Measurements from ENCODE around the gene SACS. TPM values are rescaled to one million over a fixed set of nuclear protein-coding genes. Genes with fewer than 3 reads are reported as not detected.

Gene SACS
- total RNA-seq, 1 donor from 2014 or later = 87.9 TPM

DNA sequence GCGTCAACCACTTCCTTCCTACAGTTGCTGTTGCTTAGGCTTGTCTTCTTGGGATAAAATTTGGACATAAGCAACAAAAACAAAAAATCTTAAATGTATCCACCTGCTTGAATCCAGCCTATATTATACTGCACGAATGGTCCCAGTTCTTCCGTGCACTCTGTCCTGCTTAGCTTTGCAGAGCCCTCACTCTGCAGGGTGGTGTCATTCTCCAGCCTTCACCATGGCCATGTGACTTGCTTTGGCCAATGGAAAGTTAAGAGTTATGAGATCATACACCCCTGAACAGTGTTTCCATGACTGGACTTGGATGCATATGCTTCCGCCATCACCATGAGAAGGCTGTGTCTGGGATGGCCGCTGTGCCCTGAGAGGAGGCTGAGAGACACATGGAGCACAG lies 27.4 kb upstream of the SACS start:
- Mint-ChIP-seq H3K36me3 (ENCODE audit: low read depth) (no peaks in the 10 kb centered on the region), H3K9me3 (ENCODE audit: low read depth) (no peaks in the 10 kb centered on the region), H3K4me1 (ENCODE audit: low read depth) (peaks cover 20% of the 10 kb centered on the region), H3K4me3 (ENCODE audit: unreplicated experiment) (no peak overlapping the region), H3K27me3 (ENCODE audit: low read depth) (no peaks in the 10 kb centered on the region), H3K27ac (ENCODE audit: unreplicated experiment) (no peak overlapping the region)
- no peak for DNase-seq (ENCODE audit: low spot score)
- TF ChIP-seq, protein P1, sequence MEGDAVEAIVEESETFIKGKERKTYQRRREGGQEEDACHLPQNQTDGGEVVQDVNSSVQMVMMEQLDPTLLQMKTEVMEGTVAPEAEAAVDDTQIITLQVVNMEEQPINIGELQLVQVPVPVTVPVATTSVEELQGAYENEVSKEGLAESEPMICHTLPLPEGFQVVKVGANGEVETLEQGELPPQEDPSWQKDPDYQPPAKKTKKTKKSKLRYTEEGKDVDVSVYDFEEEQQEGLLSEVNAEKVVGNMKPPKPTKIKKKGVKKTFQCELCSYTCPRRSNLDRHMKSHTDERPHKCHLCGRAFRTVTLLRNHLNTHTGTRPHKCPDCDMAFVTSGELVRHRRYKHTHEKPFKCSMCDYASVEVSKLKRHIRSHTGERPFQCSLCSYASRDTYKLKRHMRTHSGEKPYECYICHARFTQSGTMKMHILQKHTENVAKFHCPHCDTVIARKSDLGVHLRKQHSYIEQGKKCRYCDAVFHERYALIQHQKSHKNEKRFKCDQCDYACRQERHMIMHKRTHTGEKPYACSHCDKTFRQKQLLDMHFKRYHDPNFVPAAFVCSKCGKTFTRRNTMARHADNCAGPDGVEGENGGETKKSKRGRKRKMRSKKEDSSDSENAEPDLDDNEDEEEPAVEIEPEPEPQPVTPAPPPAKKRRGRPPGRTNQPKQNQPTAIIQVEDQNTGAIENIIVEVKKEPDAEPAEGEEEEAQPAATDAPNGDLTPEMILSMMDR (IDR thresholded peaks at IDR 0.05) = no peak

DNA sequence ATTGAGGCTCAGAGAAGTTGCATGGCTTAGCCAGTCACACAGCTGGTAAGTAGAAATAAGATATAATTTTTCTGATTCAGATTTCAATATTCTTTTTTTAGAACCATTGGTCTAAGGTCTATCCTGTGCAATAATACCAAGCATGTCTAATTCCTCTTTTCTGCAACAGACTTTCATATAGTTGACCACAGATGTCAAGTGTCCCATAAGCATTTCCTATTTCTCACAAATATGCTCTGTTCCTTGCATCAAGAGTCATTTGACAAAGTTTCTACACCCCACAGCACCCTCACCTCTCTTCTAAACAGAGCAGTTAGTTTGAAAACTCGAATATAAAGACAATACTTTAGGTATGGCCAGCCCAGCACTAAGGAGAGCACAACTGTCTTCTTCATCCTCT lies 26.8 kb upstream of the SACS start:
- H3K9me3 Mint-ChIP-seq (ENCODE audit: low read depth) = no peaks in the 10 kb centered on the region
- H3K4me1 Mint-ChIP-seq (ENCODE audit: low read depth) = peaks cover 20% of the 10 kb centered on the region
- TF ChIP-seq, protein P1 (IDR thresholded peaks at IDR 0.05) = no peak
- no peaks in the 10 kb centered on the region for H3K27me3 Mint-ChIP-seq (ENCODE audit: low read depth)
- no peak overlapping the region for H3K27ac Mint-ChIP-seq (ENCODE audit: unreplicated experiment)
- H3K4me3 Mint-ChIP-seq (ENCODE audit: unreplicated experiment) = no peak overlapping the region
- DNase-seq (ENCODE audit: low spot score) = no peak
- no peaks in the 10 kb centered on the region for H3K36me3 Mint-ChIP-seq (ENCODE audit: low read depth)

DNA sequence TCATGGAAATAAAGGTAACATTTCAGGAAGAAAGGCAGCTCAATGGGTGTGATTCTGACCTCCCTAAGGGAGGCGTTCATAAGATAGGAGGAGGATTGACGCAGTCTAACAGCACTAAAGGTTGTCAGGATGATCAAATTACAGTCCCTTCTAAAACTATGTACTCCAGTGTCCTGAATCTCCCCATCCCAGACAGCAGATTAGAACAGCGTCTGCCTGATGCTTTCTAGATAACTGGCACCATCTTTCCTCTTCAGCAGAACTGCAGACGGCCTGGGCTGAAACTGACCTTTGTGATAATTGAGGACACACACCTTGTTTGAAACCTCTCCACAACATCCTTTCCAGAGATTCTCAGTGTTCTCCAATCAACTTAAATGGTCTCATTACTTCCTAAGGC lies 25.5 kb upstream of the SACS start:
- no peak overlapping the region for H3K4me3 Mint-ChIP-seq (ENCODE audit: unreplicated experiment)
- no peaks in the 10 kb centered on the region for H3K36me3 Mint-ChIP-seq (ENCODE audit: low read depth)
- no peak for DNase-seq (ENCODE audit: low spot score)
- H3K27ac Mint-ChIP-seq (ENCODE audit: unreplicated experiment) = no peak overlapping the region
- peaks cover 20% of the 10 kb centered on the region for H3K4me1 Mint-ChIP-seq (ENCODE audit: low read depth)
- no peaks in the 10 kb centered on the region for H3K27me3 Mint-ChIP-seq (ENCODE audit: low read depth)
- no peaks in the 10 kb centered on the region for H3K9me3 Mint-ChIP-seq (ENCODE audit: low read depth)
- TF ChIP-seq, protein P1 (IDR thresholded peaks at IDR 0.05) = no peak

DNA sequence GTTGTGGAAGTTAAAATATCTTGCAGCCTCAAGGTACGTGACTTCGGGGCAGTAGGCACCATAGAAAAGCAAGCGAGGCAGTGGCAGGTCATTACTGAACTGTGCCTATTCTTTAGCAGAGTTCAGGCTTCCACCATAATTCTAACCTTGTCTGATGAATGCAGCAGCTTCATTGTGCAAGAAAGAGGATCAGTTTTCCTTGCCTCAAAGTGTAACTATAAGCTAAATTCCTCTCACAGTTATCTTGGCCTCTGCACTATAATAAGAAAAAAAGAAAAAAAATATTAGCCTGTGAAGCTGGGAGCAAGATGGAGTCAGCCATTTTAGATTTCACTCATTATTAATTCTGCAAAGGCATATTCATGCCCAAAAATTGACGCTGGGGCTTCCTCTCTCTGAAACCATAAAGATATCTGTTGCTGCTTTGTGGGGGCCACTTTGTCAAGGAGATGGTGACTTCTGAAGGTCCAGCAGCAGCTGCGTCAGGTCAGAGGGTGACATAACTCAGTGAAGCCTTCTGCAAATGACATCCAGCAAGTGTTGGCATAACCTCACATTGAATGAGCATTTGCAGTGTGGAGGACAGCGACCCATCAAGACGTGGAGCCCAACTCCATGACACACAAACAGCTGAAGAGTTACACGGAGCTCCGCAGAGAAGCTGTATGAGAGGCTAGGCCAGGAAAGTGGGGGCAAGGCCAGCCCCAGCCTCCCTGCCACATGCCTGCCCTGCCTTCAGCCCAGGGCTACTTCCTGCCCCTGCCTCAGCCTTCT lies 23.1 kb upstream of the SACS start:
- Mint-ChIP-seq H3K36me3 (ENCODE audit: low read depth) (no peaks in the 10 kb centered on the region), H3K27me3 (ENCODE audit: low read depth) (no peaks in the 10 kb centered on the region), H3K4me1 (ENCODE audit: low read depth) (no peaks in the 10 kb centered on the region), H3K4me3 (ENCODE audit: unreplicated experiment) (no peak overlapping the region), H3K9me3 (ENCODE audit: low read depth) (no peaks in the 10 kb centered on the region), H3K27ac (ENCODE audit: unreplicated experiment) (no peak overlapping the region)
- no peak for DNase-seq (ENCODE audit: low spot score)
- TF ChIP-seq, protein P1 (IDR thresholded peaks at IDR 0.05) = no peak

DNA sequence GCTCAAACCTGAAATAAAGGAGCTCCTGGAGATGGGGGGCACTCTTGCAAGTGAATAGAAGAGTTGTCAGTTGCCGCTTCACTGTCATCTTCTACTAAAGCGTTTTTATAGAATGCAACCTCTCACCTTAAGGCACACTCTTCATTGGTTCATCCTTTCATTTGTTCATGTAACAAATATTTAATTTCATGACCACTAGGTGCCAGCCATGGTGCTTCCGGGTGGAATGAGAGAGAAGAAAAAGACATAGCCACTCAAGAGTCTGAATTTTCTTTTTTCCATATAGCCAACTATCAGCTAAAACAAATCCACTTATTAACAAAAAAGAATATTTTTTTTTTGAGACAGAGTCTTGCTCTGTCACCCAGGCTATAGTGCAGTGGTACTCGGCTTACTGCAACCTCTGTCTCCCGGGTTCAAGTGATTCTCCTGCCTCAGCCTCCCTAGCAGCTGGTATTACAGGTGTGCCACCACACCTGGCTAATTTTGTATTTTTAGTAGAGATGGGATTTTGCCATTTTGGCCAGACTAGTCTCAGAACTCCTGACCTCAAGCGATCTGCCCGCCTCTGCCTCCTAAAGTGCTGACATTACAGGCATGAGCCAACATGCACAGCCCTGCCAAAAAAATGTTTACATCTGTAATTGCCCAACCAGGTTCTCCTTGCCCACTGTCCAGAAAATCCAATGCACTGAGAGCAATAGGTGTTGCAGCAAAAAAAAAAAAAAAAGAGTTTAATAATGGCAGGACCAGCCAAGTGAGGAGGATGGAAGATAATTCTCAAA lies 22.1 kb upstream of the SACS start:
- no peaks in the 10 kb centered on the region for H3K4me1 Mint-ChIP-seq (ENCODE audit: low read depth)
- no peaks in the 10 kb centered on the region for H3K27me3 Mint-ChIP-seq (ENCODE audit: low read depth)
- no peaks in the 10 kb centered on the region for H3K36me3 Mint-ChIP-seq (ENCODE audit: low read depth)
- no peak for DNase-seq (ENCODE audit: low spot score)
- H3K4me3 Mint-ChIP-seq (ENCODE audit: unreplicated experiment) = no peak overlapping the region
- TF ChIP-seq, protein P1 (IDR thresholded peaks at IDR 0.05) = peak; percentile 33
- no peak overlapping the region for H3K27ac Mint-ChIP-seq (ENCODE audit: unreplicated experiment)
- no peaks in the 10 kb centered on the region for H3K9me3 Mint-ChIP-seq (ENCODE audit: low read depth)

Measured in chondrocyte (in vitro differentiated cells).